ENCODE results near the gene FOSL1.
"Not testable (repeated sequence)": the region's sequence is repeated elsewhere in the genome, so short reads cannot be mapped to it uniquely, and the experiment has no call there.

The FOSL1 gene

GRCh38 chr11:65851083-65851579 is 49.1 kb downstream of the FOSL1 start:
- no peaks in the 10 kb centered on the region for H3K36me3 ChIP-seq (ENCODE audit: control insufficient read depth, insufficient read depth, low read length)
- no peaks in the 10 kb centered on the region for H3K27me3 ChIP-seq (ENCODE audit: control insufficient read depth, insufficient read depth, low read length)

GRCh38 chr11:65850217-65851082 is 49.7 kb downstream of the FOSL1 start:
- no peaks in the 10 kb centered on the region for H3K9me3 ChIP-seq (ENCODE audit: control insufficient read depth, low read length)

More at GRCh38 chr11:65851083-65851579, 49.1 kb downstream of the FOSL1 start:
- no peak overlapping the region for H2AFZ ChIP-seq
- TF ChIP-seq CTCF (IDR thresholded peaks at IDR 0.05), result no peak
- no peak overlapping the region for H3K4me3 ChIP-seq (ENCODE audit: low read depth, low read length)
- no peaks in the 10 kb centered on the region for H3K79me2 ChIP-seq
- H3K27ac ChIP-seq, result no peak overlapping the region
- H3K9me3 ChIP-seq (ENCODE audit: control insufficient read depth, low read length), result no peaks in the 10 kb centered on the region
- no peak overlapping the region for H3K4me2 ChIP-seq (ENCODE audit: low read length)
- H3K4me1 ChIP-seq, result peaks cover 2% of the 10 kb centered on the region
- no peak overlapping the region for H3K9ac ChIP-seq

DNA sequence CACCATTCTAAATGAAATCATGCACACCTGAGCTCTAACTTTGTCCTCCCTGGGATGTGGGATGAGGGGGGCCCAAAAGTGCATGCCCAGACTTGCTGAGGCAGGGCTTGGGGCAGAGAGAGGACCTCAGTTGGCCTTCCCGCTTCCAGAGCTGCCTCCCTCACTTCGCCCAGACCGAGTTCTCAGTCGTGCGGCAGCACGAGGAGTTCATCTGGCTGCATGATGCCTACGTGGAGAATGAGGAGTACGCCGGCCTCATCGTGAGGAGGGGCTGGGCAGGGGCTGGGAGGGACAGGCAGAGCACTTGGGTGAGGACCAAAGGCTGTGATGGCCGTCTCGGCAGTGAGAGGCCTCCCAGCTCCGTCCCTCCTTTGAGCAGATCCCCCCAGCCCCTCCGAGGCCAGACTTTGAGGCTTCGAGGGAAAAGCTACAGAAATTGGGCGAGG is 50.4 kb downstream of the FOSL1 start:
- Histone ChIP-seq H2AFZ (no peak overlapping the region), H3K27me3 (ENCODE audit: control insufficient read depth, insufficient read depth, low read length) (no peaks in the 10 kb centered on the region), H3K9me3 (ENCODE audit: control insufficient read depth, low read length) (no peaks in the 10 kb centered on the region), H3K27ac (no peak overlapping the region), H3K9ac (no peak overlapping the region), H3K4me1 (no peaks in the 10 kb centered on the region), H3K36me3 (ENCODE audit: control insufficient read depth, insufficient read depth, low read length) (no peaks in the 10 kb centered on the region), H3K79me2 (no peaks in the 10 kb centered on the region), H3K4me2 (ENCODE audit: low read length) (no peak overlapping the region), H3K4me3 (ENCODE audit: low read depth, low read length) (no peak overlapping the region)
- no peak for TF ChIP-seq CTCF (IDR thresholded peaks at IDR 0.05)

More at GRCh38 chr11:65850217-65851082, 49.7 kb downstream of the FOSL1 start:
- no peak overlapping the region for H3K9ac ChIP-seq
- H2AFZ ChIP-seq, result no peak overlapping the region
- no peaks in the 10 kb centered on the region for H3K4me1 ChIP-seq
- no peak overlapping the region for H3K4me3 ChIP-seq (ENCODE audit: low read depth, low read length)
- H3K27ac ChIP-seq, result no peak overlapping the region
- no peaks in the 10 kb centered on the region for H3K36me3 ChIP-seq (ENCODE audit: control insufficient read depth, insufficient read depth, low read length)
- no peak for TF ChIP-seq CTCF (IDR thresholded peaks at IDR 0.05)
- no peak overlapping the region for H3K4me2 ChIP-seq (ENCODE audit: low read length)
- no peaks in the 10 kb centered on the region for H3K27me3 ChIP-seq (ENCODE audit: control insufficient read depth, insufficient read depth, low read length)
- H3K79me2 ChIP-seq, result no peaks in the 10 kb centered on the region

- no peaks in the 10 kb centered on the region for H3K79me2 ChIP-seq
Measured at GRCh38 chr11:65849366-65849765, 50.8 kb downstream of the FOSL1 start.

DNA sequence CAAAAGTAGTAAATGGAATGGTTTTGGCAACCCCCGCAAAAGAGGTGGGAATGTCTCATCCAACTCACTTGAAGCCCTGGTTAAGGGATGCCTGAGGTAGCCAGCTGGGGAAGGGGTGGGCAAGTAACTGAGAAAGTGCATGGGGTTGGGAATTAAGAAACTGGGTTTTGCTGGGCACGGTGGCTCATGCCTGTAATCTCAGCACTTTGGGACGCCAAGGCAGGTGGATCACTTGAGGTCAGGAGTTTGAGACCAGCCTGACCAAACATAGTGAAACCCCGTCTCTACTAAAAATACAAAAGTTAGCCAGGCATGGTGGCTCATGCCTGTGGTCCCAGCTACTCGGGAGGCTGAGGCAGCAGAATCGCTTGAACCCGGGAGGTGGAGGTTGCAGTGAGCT is 51.5 kb downstream of the FOSL1 start:
- H3K4me3 ChIP-seq (ENCODE audit: low read depth, low read length); H3K4me1 ChIP-seq; H3K9ac ChIP-seq; H3K9me3 ChIP-seq (ENCODE audit: control insufficient read depth, low read length); H3K36me3 ChIP-seq (ENCODE audit: control insufficient read depth, insufficient read depth, low read length); H3K27me3 ChIP-seq (ENCODE audit: control insufficient read depth, insufficient read depth, low read length); H3K27ac ChIP-seq; H3K79me2 ChIP-seq; H3K4me2 ChIP-seq (ENCODE audit: low read length); H2AFZ ChIP-seq: not testable (repeated sequence)

More at GRCh38 chr11:65849366-65849765, 50.8 kb downstream of the FOSL1 start:
- Histone ChIP-seq H3K27ac (no peak overlapping the region), H3K4me2 (ENCODE audit: low read length) (no peak overlapping the region), H2AFZ (no peak overlapping the region), H3K9me3 (ENCODE audit: control insufficient read depth, low read length) (no peaks in the 10 kb centered on the region), H3K4me3 (ENCODE audit: low read depth, low read length) (no peak overlapping the region), H3K27me3 (ENCODE audit: control insufficient read depth, insufficient read depth, low read length) (no peaks in the 10 kb centered on the region), H3K9ac (no peak overlapping the region), H3K4me1 (no peaks in the 10 kb centered on the region), H3K36me3 (ENCODE audit: control insufficient read depth, insufficient read depth, low read length) (no peaks in the 10 kb centered on the region)
- no peak for TF ChIP-seq CTCF (IDR thresholded peaks at IDR 0.05)
